ENCODE measurements around the gene TICAM1.

GRCh38 chr19:4843647-4843965, 12.1 kb upstream of the TICAM1 start:
- TF ChIP-seq CTCF (IDR thresholded peaks at IDR 0.05) = no peak
- no peak for TF ChIP-seq EP300 (IDR thresholded peaks at IDR 0.05)
- TF ChIP-seq POLR2A (IDR thresholded peaks at IDR 0.05; ENCODE audit: low read depth) = no peak
- TF ChIP-seq POLR2AphosphoS5 (IDR thresholded peaks at IDR 0.05) = no peak

Measured in esophagus muscularis mucosa (tissue), 4 donors.